HG03097 (cell line): ENCODE data around the gene SEPTIN2.
"Not testable (repeated sequence)": the region's sequence is repeated elsewhere in the genome, so short reads cannot be mapped to it uniquely, and the experiment has no call there.

ENCODE experiments used
- ATAC-seq: cut with Tn5 transposase; IDR thresholded peaks from one replicate; pipeline ENCODE4 v1.9.1; 2021; ENCODE audit not compliant: unreplicated experiment, low FRiP score

Gene SEPTIN2

GRCh38 chr2:241286348-241287090, 29.2 kb upstream of the SEPTIN2 start:
- no peak for ATAC-seq

DNA sequence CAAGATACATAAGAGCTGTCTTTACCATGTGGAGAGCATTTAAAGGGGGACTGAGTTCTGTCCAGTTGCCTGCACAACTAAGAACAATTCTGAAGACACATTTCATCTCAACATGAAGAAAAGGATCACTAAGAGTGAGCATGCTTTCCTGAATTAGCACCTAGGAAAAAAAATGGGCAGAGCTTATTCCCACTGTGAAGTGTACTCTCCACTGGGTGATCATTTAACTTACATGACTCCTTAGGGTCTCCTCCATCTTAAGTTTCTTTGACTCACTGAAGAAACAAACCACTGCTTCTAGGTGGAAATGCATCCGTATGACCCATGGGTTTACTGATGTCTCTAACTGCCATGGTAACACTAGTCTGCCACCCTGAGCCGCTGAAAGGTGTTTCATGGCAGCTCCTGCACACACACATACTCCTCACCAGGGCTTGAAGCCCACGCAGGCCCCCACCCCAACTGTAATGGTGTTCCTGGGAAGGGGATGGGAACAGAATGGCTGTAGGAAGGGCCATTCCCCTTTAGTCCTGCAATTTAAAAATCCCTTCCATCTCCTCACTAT, 27.3 kb upstream of the SEPTIN2 start:
- ATAC-seq, result no peak

- ATAC-seq, result no peak
Observed at GRCh38 chr2:241289053-241289452, 26.7 kb upstream of the SEPTIN2 start.

- ATAC-seq, result no peak
Observed at GRCh38 chr2:241289597-241289996, 26.1 kb upstream of the SEPTIN2 start.

GRCh38 chr2:241291153-241291552, 24.6 kb upstream of the SEPTIN2 start:
- no peak for ATAC-seq

- no peak for ATAC-seq
Observed at GRCh38 chr2:241291977-241292376, 23.7 kb upstream of the SEPTIN2 start.

- ATAC-seq, result not testable (repeated sequence)
Observed at GRCh38 chr2:241293378-241293797, 22.3 kb upstream of the SEPTIN2 start.

DNA sequence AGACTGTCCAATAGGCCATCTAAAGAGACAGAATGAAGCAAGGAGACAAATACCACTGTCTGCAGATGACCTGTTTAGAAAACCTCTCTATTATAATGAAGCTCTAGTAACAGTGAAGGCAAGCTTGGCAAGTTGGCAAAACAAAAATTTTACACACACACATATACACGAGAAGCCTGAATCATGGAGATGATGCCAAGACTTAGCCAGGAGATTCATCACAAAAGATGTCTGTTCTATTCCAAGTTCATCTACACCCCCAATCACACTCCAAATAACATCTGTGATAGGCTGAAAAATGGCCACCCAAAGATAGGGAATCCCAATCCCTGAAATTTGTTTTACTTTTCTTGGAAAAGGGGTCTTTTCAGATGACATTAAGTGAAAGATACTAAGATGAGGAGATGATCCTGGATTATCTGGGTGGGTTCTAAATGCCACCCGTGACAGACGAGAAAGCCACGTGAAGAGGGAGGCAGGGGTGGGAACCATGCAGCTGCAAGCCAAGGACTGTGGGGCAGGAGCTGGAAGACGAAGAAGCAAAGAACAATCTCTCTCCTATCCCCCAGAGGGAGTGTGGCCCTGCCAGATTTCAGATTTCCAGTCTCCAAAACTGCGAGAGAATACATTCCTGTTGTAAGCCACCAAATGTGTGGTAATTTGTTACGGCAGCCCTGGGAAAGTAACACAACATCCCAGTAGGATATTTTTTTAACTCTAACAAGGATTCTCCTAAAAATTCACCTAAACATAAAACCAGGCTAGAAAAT, 20.2 kb upstream of the SEPTIN2 start:
- no peak for ATAC-seq

- no peak for ATAC-seq
Observed at GRCh38 chr2:241296767-241297166, 19.0 kb upstream of the SEPTIN2 start.

DNA sequence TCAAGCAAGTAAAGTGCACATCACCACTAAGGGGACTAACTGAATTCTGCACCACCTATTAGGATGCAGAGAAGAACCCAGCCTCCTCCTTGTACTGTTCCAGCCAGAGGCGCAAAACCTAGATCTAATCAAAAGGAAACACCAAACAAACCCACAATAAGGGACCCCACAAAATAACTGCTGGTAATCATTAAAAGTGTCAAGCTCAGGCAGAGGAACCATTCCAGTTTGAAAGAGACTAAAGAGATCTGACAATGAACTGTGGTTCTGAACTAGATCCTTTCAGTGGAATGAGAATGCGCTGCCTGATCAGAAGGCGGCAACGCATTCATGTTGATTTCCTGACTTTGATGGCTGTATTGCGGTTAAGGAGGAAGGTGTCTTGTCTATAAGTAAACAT, 17.1 kb upstream of the SEPTIN2 start:
- no peak for ATAC-seq

DNA sequence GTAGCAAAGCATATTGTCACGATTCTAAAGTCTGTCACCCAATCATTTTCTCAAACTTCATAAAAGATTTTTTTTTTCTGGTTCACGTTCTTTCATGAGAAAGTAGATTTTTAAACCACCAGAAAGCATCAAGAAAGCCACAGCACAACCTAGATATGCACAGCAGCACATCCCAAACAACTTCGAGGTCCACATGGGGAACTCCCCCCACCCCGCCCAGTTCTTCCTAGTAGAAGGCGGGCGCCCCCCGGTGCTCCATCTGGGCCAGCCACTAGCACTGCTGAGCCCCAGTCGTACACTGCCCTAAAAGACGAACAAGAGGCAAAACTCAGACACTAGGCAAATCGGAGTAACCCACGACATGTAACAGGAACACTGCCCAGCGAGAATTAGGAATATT, 15.7 kb upstream of the SEPTIN2 start:
- ATAC-seq, result no peak

- ATAC-seq, result no peak
Observed at GRCh38 chr2:241302083-241302482, 13.6 kb upstream of the SEPTIN2 start.

DNA sequence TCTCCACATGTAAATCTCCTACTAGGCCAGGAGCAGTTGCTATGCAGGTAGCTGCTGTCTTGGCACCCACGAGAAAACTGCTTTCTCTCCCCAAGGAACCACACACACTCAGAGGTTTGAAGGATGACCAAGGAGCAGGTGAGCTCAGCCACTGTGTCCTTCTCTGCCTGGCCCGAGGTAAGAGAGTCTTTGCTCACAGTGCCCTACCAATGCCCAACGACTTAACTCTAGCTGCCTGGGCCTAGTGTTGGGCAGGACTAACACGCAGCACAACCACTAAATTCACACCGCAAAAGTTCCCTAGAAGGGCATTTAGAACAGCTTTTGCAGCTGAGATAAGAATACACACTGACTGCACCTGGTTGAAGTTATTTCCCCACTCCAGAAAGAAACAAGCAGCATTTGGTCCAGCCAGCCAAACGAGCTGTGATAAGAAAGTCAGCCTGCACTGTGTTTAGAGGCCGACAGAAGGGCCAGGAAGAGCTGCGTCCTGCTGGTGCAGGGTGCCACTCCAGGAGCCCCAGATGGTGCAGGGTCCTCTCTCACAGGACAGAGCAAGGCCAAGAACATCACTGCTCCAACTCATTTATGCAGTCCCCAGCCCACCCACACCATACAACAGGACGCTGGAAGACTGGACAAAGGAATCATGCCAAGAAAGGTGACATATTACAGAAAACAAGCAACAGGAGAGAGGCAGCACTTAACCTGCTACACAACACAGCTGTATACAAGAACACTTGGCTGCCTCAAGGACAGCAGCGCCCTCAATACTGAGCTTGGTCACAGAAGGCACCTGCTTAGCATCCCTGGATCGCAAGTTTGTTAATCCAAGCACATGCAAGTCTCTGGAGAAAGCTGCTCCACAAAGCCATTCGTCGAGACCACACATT, 12.7 kb upstream of the SEPTIN2 start:
- no peak for ATAC-seq

- ATAC-seq, result no peak
Observed at GRCh38 chr2:241304039-241304670, 11.6 kb upstream of the SEPTIN2 start.

DNA sequence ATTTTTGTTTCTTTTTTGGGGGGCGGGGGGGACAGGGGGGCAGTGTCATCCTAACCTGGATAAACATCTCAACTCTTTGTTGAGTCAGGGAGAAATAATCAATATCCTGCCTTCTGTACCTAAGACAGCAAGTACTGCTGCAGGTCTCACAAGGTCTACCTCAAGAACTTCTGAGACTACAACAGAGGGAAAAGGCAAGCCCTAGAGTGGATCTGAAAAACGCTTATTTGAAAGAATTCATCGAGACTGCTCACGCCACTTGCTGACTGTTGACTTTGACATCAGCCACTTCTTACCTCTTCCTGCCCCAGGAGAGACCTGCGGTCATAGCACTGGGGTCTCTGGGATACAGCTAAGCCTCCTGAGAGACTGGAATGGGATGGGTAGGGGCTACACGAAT, 8.7 kb upstream of the SEPTIN2 start:
- no peak for ATAC-seq

- no peak for ATAC-seq
Observed at GRCh38 chr2:241308267-241308666, 7.5 kb upstream of the SEPTIN2 start.

- ATAC-seq, result no peak
Observed at GRCh38 chr2:241308832-241309500, 6.8 kb upstream of the SEPTIN2 start.

- ATAC-seq, result peak; percentile 36
Observed at GRCh38 chr2:241309684-241310117, 6.0 kb upstream of the SEPTIN2 start.

DNA sequence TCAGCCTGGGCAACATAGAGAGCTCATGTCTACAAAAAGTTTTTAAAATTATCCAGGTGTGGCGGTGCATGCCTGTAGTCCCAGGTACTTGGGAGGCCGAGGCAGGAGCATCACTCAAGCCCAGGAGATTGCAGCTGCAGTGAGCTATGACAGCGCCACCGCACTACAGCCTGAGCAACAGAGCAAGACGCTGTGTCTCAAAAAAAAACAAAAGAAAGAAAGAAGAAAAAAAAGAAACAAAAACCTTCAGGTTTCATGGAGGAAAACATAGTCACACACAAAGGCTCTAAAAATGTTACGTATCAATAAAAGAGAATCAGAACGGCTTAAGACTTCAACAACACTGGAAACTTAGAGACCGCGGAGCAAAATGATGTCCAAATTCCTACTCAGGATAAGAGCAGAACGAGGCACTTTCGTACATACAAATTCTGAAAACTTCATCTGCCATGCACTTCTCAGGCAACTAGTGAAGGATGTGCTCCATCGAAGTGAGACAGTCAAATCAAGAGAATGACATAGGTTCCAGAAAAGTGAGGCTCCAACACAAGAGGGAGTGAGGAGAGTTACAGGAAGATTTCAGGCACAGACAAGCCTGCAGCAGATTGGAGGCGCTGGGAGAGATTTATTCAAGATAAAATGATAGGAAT, 4.7 kb upstream of the SEPTIN2 start:
- no peak for ATAC-seq
